Stimulated activated CD8-positive, alpha-beta memory T cell treated with anti-CD3 and anti-CD28 coated beads, Interleukin-4, amount 100 ng/mL, for 24 hours (primary cell): Measurements from ENCODE around the gene APBA2.
"Not testable (repeated sequence)": the region's sequence is repeated elsewhere in the genome, so short reads cannot be mapped to it uniquely, and the experiment has no call there.

Experiments used
- DNase-seq: peaks from one replicate; pipeline ENCODE4 v3.0.0-alpha.2; 2020; ENCODE audit warnings: low read depth

Gene APBA2

DNA sequence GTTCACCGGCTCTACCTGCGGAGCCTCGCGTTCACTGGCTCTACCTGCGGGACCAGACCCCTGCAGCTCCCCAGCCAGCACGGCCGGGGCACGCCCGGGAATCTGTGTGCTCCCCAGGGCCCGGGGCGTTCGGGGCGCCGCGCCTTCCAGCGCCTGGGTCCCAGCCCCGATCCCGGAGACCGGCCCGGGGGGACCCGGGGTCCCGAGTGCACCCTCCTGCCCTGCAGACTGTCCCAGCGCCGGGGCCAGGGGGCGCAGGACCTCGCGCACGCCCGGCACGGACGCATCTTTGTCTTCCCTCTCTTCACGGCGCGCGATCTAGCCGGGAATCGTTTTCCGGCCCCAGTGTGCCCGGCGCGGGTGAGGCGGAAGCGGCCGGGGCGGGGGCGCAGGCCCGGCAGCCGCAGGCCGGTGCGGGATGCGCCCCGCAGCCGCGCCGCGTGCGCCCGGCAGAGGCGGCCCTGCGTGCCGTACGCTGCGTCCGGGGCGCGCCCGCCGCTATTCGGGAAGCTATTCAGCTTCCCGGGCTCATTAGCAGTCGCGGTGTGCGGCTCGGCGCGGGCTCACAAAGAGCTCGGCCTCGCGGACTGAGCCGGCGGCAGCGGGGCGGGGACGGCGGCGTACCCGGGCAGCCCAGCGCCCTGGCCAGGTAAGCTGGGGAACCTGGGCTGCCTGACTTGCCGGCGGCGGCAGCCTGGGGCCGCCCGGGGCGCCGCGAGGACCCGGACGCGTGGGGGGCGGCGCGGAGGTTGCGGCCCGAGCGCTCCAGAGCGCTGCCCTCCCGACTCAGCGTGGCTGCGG lies at the start of gene APBA2:
Gene APBA2 (plus strand): TSS at position 345 of the 801 bp plus-strand sequence. CDS start 167,911 bp downstream, outside the sequence.
- peak; percentile 24 for DNase-seq

DNA sequence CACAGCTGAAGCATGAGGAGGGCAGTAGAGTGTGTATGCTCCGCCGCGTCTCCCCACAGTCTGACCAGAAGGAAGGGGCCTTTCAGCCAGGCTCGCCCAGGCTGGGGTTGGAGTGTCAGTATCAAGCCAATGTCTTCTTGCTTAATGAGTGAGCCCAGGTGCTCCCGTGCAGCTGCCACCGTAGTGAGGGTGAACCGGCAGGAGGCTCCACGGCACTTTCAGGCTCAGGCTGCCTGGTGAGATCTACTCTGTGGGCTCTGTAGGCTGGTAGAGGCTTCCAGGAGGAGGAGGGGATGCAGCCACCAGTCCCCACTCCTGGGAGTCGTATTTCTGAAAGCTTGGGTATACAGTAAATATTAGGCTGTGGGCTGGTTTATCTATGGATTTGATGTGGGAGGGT lies 45.5 kb upstream of the APBA2 start:
- not testable (repeated sequence) for DNase-seq

DNA sequence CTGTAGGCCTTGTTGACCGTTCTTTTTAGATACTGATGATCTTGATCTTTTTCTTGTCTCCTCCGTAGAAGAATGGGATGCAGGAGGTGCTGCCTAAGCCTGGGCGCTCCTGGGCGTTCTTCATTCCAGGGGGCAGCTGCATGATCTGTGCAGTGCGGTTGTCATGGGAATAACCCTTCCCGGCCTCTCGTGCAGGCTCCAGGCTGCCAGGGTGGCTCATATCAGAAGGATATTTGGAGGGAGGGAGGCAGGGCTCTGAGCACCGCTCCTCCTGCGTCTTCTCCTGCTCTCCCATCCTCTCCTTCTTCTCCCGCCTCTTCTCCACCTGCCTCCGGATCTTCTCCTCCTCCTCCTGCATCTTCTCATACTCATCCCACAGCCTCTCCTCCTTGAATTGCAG lies 43.6 kb upstream of the APBA2 start:
- DNase-seq: not testable (repeated sequence)

DNA sequence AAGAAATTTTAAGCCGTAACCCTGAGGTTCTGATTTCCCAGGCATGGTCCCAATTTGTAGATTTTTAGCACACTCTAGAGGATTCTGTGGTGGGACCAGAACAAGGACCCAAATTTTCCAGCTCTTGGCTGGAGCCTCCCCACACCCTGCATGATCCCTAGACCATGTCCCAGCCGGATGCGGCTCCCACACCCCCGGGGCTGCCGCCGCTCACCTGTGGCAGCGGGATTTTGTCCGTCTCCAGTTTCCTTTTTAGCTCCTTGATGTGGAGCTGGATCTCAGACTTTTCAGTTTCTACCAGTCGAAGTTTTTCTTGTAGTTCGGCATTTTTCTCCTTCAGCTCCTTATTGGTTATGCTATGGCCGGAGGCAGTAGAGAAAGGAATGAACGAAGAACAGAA lies 42.3 kb upstream of the APBA2 start:
- DNase-seq: not testable (repeated sequence)

DNA sequence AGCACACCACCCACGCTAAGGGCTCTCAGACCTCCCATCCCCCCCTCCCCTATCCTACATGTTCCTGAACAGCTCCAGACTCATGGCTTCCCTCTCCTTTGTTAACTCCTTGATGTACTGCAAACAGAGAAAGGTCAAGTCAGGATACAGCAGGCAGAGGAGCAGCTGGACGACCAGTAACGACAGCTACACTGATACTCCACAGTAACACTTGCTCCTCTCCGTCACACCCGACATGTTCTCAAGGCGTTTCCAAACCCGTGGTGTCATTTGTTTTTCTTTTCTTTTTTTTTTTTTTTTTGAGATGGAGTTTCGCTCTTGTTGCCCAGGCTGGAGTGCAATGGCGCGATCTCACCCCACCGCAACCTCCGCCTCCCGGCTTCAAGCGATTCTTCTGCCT lies 41.6 kb upstream of the APBA2 start:
- DNase-seq: not testable (repeated sequence)

DNA sequence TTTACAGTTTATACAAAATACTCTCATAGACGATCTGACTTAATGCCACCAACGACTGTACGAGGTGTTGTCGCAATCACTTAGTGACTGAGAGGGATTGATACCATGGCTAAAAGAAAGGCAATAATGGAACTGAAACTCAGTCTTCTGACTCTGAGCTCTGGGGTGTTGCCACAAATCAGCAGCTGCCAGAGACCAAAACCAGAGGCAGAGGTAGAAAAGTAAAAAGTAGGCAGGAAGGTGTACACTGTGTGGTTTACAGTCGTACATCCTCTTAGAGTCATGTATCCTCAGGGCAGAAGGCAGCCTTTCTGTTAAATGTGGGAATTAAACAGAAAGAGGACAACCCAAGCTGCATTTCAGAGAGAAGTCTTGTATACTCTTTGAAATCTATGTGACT lies 38.5 kb upstream of the APBA2 start:
- not testable (repeated sequence) for DNase-seq

DNA sequence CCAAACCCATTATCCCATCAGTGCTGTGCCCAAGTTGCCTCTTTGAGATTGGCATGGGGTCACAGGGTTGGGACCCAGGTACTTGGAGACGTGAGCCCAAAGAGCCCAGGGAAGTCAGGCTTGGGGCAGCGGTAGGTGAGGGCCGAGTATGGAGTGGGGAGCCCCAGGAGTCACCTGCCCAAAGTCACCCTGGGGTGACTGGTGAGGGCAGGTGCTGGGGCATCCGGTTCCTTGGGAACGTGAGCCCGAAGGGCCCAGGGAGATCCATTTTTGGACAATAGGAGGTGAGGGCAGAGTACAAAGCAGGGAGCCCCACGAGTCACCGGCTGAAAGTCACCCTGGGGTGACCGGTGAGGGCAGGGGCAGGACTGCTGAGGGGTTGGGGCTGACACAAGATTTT lies 37.8 kb upstream of the APBA2 start:
- not testable (repeated sequence) for DNase-seq

DNA sequence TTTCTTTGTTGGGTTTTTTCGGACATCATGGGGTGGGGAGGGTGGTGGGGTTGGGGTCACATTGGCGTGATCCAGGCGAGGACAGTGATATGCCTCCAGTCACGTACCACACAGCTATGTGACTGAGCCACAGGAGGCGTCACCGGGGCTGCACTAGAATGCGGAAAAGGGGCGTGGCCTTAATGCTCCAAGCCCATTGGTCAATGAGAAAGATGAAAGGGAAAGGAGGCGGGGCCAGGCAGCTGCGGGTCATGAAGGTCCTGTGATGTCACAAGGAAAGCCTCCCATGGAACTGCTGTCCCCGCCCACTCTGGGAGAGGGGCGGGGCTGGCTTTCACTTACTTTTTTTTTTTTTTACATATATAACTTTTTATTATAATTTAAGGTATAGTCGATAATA lies 37.3 kb upstream of the APBA2 start, which contains the start of gene GOLGA6L7:
Gene GOLGA6L7 (minus strand): TSS at position 124 of the 400 bp plus-strand sequence. CDS start 95 bp downstream, at position 29.
- not testable (repeated sequence) for DNase-seq

DNA sequence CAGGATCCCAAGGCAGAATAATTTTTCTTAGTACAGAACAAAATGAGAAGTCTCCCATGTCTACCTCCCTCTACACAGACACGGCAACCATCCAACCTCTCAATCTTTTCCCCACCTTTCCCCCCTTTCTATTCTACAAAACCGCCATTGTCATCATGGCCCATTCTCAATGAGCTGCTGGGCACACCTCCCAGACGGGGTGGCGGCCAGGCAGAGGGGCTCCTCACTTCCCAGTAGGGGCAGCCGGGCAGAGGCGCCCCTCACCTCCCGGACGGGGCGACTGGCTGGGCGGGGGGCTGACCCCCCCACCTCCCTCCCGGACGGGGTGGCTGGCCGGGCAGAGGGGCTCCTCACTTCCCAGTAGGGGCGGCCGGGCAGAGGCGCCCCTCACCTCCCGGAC lies 36.5 kb upstream of the APBA2 start:
- not testable (repeated sequence) for DNase-seq

DNA sequence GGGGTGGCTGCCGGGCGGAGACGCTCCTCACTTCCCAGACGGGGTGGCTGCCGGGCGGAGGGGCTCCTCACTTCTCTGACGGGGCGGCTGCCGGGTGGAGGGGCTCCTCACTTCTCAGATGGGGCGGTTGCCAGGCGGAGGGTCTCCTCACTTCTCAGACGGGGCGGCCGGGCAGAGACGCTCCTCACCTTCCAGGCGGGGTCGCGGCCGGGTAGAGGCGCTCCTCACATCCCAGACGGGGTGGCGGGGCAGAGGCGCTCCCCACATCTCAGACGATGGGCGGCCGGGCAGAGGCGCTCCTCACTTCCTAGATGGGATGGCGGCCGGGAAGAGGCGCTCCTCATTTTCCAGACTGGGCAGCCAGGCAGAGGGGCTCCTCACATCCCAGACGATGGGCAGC lies 36.0 kb upstream of the APBA2 start:
- DNase-seq: not testable (repeated sequence)

DNA sequence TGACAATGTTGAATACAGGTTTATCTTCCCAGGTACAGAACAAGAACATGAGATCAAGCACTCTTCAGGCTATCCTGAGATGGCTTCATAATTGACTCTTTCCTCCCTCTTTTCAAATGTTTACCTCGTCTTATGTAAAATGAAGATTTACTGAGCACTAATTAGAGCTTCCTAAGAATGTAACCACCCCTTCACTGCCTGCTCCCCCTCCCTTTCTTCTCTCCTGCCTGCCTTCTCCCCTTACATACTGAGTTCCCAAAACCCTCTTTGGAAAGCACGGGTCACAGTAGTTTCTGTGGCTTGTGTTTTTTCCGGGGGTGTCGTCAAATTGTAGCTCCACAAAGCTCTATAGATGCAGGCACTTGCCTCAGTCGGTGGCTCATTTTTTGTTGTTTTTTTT lies 32.1 kb upstream of the APBA2 start:
- not testable (repeated sequence) for DNase-seq

DNA sequence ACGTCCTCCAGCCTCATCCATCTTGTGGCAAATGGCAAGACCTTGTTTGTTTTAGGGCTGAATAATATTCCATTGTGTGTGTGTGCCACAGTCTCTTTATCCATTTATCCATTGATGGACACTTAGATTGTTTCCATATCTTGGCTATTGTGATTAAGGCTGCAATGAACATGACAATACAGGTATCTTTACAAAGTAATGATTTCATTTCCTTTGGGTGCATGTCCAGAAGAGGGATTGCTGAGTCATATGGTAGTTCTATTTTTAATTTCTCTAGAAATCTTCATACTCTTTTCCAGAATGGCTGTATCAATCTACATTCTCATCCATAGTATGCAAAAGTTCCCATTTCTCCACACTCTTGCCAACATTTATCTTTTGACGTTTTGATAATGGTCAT lies 31.2 kb upstream of the APBA2 start:
- DNase-seq: not testable (repeated sequence)

DNA sequence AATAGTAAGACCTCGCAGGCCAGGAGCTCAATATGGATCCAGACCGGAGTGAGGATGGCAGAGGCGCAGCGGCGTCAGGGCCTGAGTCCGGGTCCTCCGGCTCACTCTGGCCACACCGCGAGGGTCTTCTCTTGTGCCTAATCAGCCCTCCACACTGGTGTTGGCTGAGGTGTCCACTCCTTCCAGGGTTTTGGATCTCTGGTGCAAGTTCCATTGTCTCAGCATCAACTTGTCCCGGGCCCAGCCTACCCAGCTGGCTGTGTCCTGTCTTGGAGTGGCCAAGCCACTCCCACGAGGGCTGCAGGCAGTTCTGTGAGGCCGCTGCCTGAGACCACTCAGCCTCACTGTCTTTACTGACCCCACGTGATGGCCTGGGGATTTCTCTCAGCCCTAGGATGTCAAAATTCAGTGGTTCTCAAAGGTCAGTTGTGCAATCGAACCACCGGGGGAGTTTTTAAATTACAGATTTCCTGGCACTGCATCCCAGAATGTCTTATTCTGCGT lies 24.7 kb upstream of the APBA2 start:
- no peak for DNase-seq

DNA sequence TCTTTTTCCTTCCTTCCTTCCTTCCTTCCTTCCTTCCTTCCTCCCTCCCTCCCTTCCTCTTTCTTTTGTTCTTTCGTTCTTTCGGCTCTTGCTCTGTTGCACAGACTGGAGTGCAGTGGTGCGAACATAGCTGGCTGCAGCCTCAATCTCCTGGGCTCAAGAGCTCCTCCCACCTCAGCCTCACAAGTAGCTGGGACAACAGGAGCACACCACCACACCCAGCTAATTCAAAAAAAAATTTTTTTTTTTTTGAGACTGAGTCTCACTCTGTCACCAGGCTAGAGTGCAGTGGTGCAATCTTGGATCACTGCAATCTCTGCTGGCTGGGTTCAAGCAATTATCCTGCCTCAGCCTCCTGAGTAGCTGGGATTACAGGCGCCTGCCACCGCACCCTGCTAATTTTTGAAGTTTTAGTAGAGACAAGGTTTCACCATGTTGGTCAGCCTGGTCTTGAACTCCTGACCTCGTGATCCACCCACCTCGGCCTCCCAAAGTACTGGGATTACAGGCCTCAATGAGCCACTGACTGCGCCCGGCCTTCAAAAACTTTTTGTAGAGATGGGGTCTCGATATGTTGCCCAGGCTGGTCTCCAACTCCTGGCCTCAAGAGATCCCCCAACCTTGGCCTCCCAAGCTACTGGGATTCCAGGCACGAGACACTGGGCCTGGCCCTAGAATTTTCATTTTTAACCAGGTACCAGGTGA lies 24.0 kb upstream of the APBA2 start:
- DNase-seq: not testable (repeated sequence)

DNA sequence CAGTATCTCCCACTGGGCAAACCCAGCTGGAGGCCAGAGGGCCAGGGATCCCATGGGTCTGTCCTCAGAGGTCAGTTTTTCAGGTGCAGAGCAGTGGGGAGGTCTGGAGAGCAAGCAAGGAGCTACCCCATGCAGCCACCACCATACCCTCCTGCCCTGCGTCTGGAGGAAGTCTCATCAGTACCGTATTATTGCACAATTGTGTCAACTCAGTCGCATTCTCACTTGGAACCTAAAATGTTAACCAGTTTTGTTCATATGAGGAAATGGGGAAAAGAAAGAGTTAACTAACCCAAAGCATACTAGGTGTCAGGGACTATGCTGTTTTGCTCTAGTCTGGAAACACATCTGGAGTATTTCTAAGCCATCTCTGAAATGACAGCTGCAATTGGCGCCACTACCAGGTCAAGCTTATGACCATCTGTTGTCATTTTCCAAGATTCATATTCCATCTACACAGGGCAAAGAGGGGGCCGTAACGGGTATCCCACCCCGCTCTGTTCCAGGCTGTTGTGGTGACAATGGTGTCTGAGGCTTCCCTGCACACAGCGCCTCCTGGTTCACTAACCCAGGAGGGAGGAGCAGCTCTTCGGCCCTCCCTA lies 16.9 kb upstream of the APBA2 start:
- DNase-seq: no peak

DNA sequence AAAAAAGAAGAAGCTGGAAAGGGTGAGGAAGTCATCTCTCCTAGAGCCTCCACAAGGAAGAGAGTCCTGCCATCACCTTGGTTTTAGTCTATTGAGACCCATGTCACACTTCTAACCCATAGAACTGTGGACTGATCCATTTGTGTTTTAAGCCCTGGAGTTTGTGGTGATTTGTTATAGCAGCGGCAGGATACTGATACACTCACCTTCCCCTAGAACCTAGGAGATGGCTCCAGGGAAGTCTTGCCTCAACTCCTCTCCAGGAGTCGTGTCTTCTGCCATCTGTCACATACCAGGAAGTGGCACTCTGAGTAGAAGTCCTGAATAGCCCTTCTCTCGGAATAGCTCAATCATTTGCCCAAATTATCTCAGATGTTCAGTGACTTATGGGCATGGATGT lies 14.6 kb upstream of the APBA2 start:
- DNase-seq: no peak

DNA sequence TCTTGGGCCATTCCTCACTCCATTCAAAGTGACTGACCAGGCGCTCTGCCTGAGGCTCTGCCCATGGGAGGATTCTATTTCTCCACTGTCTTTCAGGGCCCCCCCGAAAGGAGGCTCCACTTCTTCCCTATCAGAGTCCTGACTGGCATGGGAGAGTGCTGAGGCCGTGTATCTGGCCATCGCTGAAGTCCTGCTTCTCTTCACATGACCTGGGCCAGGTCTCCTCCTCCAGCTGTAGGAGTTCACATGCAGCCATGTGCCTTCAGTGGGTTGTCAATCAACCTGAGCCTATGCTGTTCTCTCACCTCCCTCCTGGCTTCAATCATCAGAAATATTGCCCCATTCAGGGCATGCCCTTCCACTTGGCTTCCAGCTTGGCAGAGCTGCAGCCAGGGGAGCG lies 12.8 kb upstream of the APBA2 start:
- DNase-seq: no peak

DNA sequence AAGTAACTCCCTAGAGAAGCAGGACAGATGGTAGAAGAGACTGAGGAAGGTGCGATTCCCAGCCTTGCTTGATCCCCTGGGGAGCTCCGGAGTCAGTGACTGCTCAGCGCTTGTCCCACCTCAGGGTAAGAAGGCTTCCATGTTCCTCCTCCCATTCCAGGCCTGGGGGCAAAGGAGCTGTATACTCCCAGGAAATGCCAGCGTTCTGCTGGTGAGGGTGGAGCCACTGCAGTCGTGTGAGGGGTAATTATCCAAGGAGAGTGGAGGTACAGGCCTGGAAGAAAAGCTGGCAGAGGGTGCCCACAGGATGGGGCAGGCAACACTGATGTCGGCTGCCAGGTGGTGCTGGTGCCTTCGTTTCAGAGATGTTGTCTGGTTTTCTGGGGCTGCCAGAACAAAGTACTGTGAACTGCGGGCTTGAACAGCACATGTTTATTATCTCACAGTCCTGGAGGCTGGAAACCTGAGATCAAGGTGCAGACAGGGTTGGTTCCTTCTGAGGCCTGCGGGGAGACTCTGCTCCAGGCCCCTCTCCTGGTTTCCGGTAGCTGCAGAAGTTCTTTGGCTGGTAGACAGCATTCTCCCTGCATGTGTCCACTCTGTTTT lies 12.1 kb upstream of the APBA2 start:
- DNase-seq: no peak

DNA sequence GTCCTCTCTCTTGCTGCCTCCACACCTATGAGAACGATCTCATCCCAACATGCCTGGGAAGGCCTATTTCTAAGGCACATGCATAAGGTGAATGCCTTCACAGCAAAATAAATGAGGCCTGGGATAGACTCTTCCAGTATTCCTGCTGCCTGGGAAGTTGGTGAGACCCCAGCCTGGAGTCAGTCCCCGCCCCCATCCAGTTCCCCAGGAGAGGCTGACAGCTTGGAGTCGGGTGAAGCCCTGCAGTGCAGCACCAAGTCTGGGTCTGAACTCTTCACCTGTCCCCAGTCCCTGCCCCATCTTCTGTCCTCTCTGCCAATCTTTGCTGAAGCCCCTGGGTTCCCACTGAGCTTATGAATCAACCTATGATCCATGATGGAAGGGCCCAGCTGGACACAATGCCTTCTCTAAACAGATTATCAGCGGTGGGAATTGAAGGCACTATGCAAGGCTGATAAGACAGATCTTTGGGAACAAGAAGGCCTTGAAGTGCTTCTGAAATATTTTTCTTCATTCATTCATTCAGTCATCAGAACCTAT lies 10.2 kb upstream of the APBA2 start:
- no peak for DNase-seq

DNA sequence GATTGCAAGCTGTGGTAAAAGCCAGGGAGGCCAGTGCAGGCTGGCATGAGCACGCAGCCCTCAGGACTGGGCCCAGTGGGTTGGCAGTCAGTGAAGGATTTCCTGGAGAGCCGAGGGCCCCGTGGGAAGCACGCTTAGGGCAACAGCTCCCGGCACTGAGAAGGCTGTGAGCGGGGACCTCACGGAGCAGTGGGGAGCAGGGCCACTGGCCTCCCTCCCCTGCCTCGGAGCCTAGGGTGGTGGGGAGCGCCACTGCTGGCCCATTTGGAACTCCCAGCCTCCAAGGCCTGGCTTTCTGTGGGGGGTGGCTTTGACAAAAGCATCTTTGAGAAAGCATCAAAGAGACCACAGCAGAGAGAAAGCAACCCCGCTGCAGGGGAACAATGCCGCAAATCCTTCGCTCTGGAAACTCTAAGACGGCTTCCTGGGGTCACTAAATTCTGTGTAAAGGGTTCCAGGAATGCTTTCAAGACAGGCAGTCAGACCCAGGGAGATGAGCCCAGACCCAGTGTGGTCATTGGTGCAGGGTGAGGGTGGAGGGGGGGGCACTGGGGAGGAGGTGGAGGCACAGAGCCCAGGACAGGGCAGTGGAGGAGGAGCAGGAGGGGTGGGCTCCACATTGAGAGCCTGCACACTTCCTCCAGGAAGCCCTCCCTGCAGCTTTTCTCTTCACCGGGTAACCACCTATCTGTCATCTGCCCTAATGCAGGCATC lies 9.5 kb upstream of the APBA2 start:
- no peak for DNase-seq

DNA sequence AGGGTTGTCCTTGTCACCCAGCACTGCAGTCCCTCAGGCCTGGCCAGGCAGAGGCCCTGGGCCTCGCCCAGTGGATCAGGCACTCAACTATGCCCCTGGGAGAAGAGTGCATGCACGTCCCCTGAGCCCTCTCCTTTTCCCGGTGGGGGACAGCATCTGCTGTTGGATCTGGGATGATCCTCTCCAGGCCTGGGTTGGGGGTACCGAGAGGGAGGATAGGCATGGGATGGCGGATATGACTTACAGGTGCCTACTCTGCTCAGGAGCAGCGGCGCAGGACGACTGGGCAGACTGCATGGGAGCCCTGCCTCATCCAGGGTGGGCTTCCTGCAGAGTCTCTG lies 9.0 kb upstream of the APBA2 start:
- no peak for DNase-seq
